Measurements from ENCODE around the gene ARR3. TPM values are rescaled to one million over a fixed set of nuclear protein-coding genes. Genes with fewer than 3 reads are reported as not detected.
"Not testable (repeated sequence)": the region's sequence is repeated elsewhere in the genome, so short reads cannot be mapped to it uniquely, and the experiment has no call there.

ARR3 gene
- total RNA-seq, 1 experiment from 2014 or later = not detected

DNA sequence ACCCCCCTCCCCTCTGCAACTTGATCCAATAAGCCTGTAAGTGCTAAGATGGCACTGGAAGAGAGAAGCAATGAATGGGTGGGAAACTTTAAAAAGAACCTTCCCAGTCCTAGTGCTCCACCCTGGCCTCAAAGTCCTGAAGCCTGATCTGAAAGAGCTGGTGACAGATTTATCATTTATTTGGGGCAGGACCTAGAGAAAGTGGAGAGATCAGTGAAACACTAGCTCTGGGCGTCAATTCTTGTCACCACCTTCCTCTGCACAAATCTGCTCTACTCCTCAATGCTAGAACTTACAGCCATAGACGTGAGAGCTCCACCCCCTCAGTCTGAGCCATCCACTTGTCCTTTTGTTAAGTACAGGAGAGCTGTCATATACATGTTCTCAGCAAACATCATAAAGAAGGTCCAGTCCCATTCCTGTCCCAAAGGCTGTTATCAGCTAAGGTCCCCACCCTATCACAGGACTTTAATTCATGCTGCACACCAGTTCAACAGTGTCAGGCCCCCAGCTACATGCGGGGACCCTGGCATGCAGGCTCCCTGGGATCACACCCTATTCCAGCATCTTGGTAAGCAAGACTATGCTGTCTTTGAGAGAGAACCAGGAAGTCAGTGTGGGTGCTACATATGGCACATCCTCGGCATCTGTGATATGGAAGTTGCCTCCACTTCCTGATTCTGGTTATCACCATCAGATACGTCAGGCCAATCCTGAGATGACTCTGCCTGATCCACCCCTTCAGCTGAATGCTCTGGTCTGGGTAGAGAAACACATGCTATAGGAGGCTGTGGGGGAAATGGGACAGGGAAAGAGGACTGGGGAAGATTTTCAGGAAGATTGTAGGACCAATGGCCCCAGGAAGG, 10.5 kb upstream of the ARR3 start:
- Histone ChIP-seq H3K9me3 (replicated peaks) (no peaks in the 10 kb centered on the region), H3K4me3 (no peak overlapping the region), H3K27ac (no peak overlapping the region), H3K4me1 (no peaks in the 10 kb centered on the region), H3K27me3 (no peaks in the 10 kb centered on the region), H3K36me3 (no peaks in the 10 kb centered on the region)
- DNase-seq = no peak

DNA sequence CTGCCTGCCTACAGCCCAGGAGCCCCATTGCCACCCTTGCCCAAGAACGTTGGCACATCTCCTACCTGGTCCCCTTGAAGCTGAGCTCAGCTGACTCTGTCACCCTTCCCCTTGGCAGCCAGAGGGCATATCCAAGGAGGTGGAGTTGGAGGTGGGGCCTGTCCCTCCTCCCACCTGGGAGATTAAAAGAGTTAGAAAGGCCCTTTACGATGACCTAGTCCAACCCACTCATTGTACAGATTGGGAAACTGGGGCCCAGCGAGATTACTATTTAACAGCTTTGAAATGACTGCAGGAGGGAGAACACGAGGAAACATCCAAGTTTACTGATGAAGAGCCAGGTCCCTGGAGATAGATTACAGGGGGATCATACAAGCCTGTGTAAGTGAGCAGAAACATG, 8.0 kb upstream of the ARR3 start, which contains the start of gene P2RY4:
TSS of gene P2RY4 (minus strand) at position 101 of the 400 bp plus-strand sequence. CDS start 580 bp downstream, outside the sequence.
- no peaks in the 10 kb centered on the region for H3K9me3 ChIP-seq (replicated peaks)
- H3K27me3 ChIP-seq = no peaks in the 10 kb centered on the region
- no peak within 1 kb of the TSS for H3K27ac ChIP-seq
- no peaks in the 10 kb centered on the region for H3K36me3 ChIP-seq
- no peaks in the 10 kb centered on the region for H3K4me1 ChIP-seq
- no peak for DNase-seq
- H3K4me3 ChIP-seq = no peak within 1 kb of the TSS

DNA sequence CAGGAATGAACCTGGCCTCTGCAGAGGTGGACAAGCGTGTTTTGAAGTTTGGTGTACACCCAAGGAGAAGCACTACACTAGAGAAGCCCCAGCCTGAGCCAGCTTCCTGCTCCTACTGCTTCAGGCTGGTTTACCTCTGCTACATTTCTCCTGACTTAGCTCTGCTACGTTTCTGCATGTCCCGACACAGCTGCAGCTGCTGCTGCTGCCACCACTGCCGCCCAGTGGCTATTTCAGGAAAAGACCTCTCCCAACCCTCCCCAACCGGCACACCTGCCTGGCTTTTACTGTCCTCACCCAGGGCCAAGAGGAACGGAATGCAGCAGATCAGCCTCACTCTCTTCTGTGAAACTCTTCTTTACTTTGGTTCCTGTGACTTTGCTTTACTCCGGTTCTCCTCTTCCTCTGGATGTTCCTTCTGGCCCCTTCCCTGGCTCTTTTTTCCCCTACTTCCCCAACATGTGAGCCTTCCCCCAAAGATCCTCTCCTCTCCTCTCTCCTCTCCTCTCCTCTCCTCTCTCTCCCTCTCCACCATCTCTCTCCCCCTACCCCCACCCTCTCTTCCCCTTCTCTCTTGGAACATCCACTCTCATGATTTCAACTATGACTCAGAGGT, 5.1 kb upstream of the ARR3 start:
- Histone ChIP-seq H3K4me1 (no peaks in the 10 kb centered on the region), H3K27ac (no peak overlapping the region), H3K27me3 (no peaks in the 10 kb centered on the region), H3K4me3 (no peak overlapping the region), H3K9me3 (replicated peaks) (no peaks in the 10 kb centered on the region), H3K36me3 (no peaks in the 10 kb centered on the region)
- peak; percentile 46 to 64 for DNase-seq

DNA sequence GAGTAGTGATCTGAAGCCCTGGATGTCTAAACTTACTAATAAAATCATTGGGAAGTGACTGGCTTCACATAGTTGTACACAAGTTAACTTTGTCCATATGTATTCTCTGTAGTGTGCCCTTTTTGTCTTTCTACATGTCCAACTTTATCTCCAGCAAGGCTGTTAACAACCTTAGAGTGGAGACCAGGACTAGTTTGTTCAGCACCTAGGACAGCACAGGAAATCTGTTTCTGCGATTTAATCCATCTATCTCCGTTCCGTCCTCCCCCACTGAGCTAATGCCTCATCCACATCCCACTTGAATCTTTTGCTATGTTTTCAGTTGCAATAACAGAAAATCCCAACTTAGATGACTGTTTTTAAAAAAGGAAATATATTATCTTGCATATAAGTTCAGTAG, 3.4 kb upstream of the ARR3 start:
- no peaks in the 10 kb centered on the region for H3K9me3 ChIP-seq (replicated peaks)
- DNase-seq = peak in 1 of 2 experiments; percentile 20
- H3K4me1 ChIP-seq = no peaks in the 10 kb centered on the region
- no peak overlapping the region for H3K27ac ChIP-seq
- H3K36me3 ChIP-seq = no peaks in the 10 kb centered on the region
- no peaks in the 10 kb centered on the region for H3K27me3 ChIP-seq
- H3K4me3 ChIP-seq = no peak overlapping the region

DNA sequence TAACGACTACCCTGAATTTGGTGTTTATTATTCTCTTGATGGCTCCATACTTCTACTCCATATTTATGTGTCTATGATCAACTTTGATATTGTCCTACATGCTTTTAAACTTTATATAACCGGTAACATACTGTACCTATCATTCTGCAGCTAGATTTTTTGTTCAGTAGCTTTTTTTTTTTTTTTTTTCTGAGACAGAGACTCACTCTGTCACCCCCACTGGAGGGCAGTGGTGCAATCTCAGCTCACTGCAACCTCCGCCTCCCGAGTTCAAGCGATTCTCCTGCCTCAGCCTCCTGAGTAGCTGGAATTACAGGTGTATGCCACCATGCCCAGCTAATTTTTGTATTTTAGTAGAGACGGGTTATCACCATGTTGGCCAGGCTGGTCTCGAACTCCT, 5.9 kb downstream of the ARR3 start:
- not testable (repeated sequence) for H3K27ac ChIP-seq; H3K36me3 ChIP-seq; H3K27me3 ChIP-seq; H3K9me3 ChIP-seq (replicated peaks); DNase-seq; H3K4me1 ChIP-seq; H3K4me3 ChIP-seq

DNA sequence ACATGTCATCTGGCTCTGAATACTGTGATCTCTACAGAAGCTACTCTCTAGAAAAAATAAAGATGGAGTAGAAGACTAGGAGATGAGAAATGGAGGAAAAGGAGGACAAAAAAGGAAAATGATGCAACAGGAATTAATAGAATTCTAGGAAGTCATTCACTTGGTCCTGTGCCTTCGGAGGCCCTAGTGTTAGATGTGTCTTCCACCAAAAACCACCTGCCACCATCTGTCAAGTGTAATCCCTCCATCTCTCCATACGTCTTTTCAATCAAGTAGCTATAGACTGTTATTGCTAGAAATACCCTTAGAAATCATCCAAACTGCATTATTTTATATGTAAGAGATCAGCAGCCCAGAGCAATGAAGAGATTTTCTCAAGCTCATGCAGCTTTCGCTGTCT, 10.9 kb downstream of the ARR3 start:
- Histone ChIP-seq H3K27me3 (no peaks in the 10 kb centered on the region), H3K4me3 (no peak overlapping the region), H3K4me1 (peaks cover 14% of the 10 kb centered on the region), H3K27ac (peak overlapping the region; percentile 10; the same call in 1 of the 2 replicates), H3K36me3 (no peaks in the 10 kb centered on the region), H3K9me3 (replicated peaks) (no peaks in the 10 kb centered on the region)
- DNase-seq = peak; percentile 51 to 76

DNA sequence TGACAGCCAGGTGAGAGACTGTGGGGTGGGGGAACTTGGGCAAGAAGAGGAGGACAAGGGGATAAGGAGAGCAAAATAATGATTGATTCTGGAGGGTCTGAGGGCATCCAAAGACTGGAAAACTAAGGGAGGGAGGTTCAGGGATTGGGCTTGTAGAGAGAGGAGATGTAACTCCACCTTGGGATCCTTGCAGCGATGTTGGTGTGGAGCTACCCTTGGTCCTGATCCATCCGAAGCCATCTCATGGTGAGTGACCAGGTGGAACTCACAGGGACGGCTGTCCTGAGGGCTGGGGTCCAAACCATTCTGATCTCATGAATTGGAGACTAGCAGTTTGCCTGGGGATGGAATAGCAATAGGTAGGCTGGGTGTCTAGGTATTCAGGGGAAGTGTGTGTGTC, 12.4 kb downstream of the ARR3 start:
- Histone ChIP-seq H3K4me1 (peaks cover 14% of the 10 kb centered on the region), H3K27me3 (no peaks in the 10 kb centered on the region), H3K4me3 (no peak overlapping the region), H3K36me3 (no peaks in the 10 kb centered on the region), H3K27ac (no peak overlapping the region), H3K9me3 (replicated peaks) (no peaks in the 10 kb centered on the region)
- no peak for DNase-seq

DNA sequence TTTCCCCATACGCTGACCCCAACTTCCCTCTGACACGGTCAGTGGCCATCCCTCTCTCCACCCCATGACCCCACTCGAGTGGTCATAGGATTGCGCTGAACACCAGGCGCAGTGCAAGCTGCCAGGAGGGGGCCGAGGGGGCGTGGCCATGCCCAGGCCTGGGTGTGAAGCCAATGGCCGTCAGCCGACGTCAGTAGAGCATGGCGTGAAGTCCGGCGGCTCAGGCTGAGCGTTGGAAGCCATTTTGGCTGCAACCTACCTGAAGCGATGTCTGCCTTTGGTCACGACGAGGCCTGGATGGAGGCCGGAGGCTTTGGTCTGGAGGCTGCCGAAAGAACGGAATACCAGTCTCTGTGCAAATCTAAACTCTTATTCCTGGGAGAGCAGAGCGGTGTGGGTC, 13.8 kb downstream of the ARR3 start, which contains the start of gene RAB41:
TSS of gene RAB41 (plus strand) at position 222 of the 400 bp plus-strand sequence. CDS start at position 268, 46 bp downstream.
- no peaks in the 10 kb centered on the region for H3K9me3 ChIP-seq (replicated peaks)
- DNase-seq = no peak
- H3K27me3 ChIP-seq = no peaks in the 10 kb centered on the region
- peaks cover 14% of the 10 kb centered on the region for H3K4me1 ChIP-seq
- no peaks in the 10 kb centered on the region for H3K36me3 ChIP-seq
- H3K27ac ChIP-seq = no peak within 1 kb of the TSS
- no peak within 1 kb of the TSS for H3K4me3 ChIP-seq

DNA sequence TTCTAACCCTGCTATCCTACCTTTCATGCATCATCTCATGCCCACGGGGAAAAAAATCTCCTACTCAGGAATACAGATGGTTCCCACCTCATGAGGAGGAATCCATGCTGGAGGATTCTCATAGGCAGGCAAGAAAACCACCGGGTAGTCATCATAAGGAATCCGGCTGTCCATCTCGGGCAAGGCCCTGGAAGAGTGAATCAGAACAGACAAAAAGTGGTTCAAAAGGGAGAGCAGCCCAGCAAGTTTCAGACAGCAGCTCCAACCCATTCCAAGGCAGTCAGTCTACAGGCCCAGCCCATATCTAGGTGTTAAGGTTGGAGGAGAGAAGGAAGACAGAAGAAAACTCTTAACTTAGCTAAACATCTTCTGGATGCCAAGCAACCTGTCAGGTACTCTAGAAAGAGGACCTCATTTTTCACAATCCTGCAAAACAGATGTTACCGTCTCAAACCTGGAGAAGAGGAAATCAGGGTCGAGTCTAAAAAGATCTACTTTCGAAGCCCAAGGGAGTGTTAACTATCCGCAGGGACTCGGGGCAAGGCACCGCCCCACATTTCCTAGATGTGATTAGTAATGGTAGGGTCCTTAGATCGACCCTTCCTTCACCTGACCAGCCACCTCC, 21.1 kb downstream of the ARR3 start:
- Histone ChIP-seq H3K27ac (peak overlapping the region; percentile 81), H3K27me3 (no peaks in the 10 kb centered on the region), H3K4me1 (no peaks in the 10 kb centered on the region), H3K9me3 (replicated peaks) (no peaks in the 10 kb centered on the region), H3K36me3 (peaks cover 16% of the 10 kb centered on the region), H3K4me3 (peak overlapping the region; percentile 75)
- no peak for DNase-seq

DNA sequence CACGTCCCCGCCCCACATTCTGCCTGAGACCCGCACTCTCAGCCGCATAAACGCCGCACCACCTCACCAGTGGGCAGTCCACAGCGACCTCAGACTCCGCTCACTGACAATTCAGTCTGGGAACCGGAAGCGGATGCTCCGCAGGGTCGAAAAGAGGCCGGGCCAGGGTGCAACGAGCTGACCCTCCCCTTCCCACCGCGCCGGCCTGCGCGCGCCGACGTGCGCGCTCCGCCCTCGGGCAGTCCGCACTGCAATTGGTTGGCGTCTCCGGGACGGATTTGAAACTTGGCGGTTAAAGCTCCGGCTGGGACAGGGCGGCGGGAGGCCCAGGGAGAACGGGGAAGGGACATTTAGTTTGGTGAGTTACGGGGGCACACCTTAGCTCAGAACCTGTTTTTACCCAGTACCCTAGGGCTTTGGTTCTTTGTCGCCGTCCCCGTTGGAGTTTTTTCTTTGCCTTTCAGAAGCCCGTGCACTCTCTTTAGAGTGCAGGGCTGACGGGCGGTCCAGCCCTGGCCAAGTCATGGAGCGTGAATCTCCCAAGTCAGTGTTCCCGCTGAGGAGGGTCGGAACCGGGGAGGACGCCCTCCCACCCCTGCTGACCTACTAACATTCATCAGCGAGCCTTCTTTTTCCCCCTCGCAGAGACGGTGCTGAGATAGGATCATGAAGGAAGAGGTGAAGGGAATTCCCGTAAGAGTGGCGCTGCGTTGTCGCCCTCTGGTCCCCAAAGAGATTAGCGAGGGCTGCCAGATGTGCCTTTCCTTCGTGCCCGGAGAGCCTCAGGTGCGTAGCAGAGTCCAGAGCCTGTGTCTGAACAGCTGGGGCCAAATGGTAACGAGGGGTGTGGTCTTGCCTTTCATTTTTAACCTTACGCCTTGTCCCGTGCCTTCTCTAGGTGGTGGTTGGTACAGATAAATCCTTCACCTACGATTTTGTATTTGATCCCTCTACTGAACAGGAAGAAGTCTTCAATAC, 21.9 kb downstream of the ARR3 start, which contains the start of the genes KIF4A and PDZD11:
TSS of gene KIF4A (plus strand) at position 312 of the 978 bp plus-strand sequence. CDS start at position 667, 355 bp downstream.
TSS of gene PDZD11 (minus strand) at position 135 of the 978 bp plus-strand sequence. CDS start 586 bp downstream, outside the sequence.
- peak; percentile 89 to 90 for DNase-seq
- no peaks in the 10 kb centered on the region for H3K27me3 ChIP-seq
- peaks cover 17% of the 10 kb centered on the region for H3K36me3 ChIP-seq
- H3K9me3 ChIP-seq (replicated peaks) = no peaks in the 10 kb centered on the region
- H3K4me1 ChIP-seq = no peaks in the 10 kb centered on the region
- peak within 1 kb of the TSS; percentile 81 for H3K27ac ChIP-seq
- H3K4me3 ChIP-seq = peak within 1 kb of the TSS; percentile 75

DNA sequence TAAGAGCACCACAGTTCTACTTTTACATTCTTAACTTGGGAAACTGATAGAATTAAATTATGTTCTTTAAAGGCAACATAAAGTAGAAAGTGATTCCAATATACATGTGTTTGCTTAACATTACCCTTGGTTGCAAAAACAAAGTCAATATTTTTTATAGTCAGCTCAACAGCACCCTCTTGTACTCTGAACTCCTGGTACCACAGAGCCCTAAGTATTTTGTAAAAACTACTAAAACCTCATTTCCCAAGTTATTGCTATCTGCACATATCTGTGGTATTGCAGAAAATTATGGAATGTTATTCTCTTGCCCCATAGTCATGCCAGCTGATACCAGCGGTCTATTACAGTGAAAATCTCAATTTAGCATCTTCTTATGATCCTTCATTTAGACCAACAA, 24.7 kb downstream of the ARR3 start:
- no peak overlapping the region for H3K27ac ChIP-seq
- H3K27me3 ChIP-seq = no peaks in the 10 kb centered on the region
- H3K4me3 ChIP-seq = no peak overlapping the region
- no peaks in the 10 kb centered on the region for H3K4me1 ChIP-seq
- no peaks in the 10 kb centered on the region for H3K9me3 ChIP-seq (replicated peaks)
- no peak for DNase-seq
- H3K36me3 ChIP-seq = peaks cover 31% of the 10 kb centered on the region

DNA sequence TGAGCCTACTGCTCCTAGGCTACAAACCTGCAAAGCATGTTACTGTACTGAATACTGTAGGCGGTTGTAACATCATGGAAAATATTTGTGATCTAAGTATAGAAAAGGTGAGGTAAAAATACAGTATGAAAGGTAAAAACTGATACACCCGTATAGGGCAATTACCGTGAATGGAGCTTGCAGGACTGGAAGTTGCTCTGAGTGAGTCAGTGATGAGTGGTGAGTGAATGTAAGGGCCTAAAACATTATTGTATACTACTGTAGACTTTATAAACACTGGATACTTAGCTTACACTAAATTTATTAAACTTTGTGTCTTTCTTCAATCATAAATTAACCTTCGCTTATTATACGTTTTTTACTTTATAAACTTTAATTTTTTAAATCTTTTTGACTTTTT, 25.5 kb downstream of the ARR3 start:
- H3K27ac ChIP-seq = no peak overlapping the region
- H3K4me3 ChIP-seq = no peak overlapping the region
- H3K36me3 ChIP-seq = peaks cover 34% of the 10 kb centered on the region
- H3K27me3 ChIP-seq = no peaks in the 10 kb centered on the region
- no peaks in the 10 kb centered on the region for H3K9me3 ChIP-seq (replicated peaks)
- DNase-seq = no peak
- no peaks in the 10 kb centered on the region for H3K4me1 ChIP-seq

DNA sequence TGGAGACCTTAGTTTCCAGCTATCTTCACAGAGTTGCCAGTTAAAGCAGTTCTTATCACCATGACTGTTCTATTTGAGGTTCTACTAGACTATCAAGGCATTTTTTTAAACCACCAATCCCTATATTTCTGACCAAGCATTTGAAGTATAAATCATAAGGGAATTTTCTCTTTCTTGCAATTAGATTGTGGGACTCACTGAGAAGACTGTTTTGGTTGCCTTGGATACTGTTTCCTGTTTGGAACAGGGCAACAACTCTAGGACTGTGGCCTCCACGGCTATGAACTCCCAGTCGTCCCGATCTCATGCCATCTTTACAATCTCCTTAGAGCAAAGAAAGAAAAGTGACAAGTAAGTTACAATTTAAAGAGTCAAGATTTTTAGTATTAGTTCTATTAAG, 33.6 kb downstream of the ARR3 start:
- H3K27ac ChIP-seq = no peak overlapping the region
- no peaks in the 10 kb centered on the region for H3K9me3 ChIP-seq (replicated peaks)
- H3K36me3 ChIP-seq = peaks cover 78% of the 10 kb centered on the region
- H3K27me3 ChIP-seq = no peaks in the 10 kb centered on the region
- DNase-seq = no peak
- H3K4me1 ChIP-seq = no peaks in the 10 kb centered on the region
- H3K4me3 ChIP-seq = no peak overlapping the region

DNA sequence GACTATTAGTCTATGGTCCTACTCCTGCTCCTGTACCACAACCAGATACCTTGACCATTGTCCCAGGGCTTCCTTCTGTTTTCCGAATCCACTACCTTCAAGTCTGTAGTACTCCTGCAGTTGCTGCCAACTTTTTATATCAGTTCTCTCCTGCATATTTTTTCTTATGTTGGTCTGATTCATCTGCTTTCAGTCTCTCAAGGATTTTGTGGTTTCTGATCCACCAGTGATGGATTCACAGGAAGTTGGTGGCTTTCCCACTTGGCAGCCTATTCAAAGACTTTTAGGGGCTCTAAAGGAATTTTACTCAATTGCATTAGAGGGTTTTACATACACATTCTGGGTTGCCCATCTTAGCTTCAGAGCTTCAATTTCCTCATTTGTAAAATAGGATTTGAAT, 45.4 kb downstream of the ARR3 start:
- H3K27ac ChIP-seq = no peak overlapping the region
- H3K9me3 ChIP-seq (replicated peaks) = no peaks in the 10 kb centered on the region
- no peaks in the 10 kb centered on the region for H3K4me1 ChIP-seq
- peaks cover 47% of the 10 kb centered on the region for H3K36me3 ChIP-seq
- no peaks in the 10 kb centered on the region for H3K27me3 ChIP-seq
- H3K4me3 ChIP-seq = no peak overlapping the region
- DNase-seq = no peak

Data from SJCRH30 (cell line).